SK-N-SH (cell line): ENCODE data around the gene PCARE. TPM values are rescaled to one million over a fixed set of nuclear protein-coding genes. Genes with fewer than 3 reads are reported as not detected.

ENCODE experiments used
- CTCF ChIA-PET: fragments of 300-600, 350-600 bp; formaldehyde crosslinking; extraction: SDS; loops from one replicate; lab custom pipeline; 2021; lab: Yijun Ruan, JAX
- POLR2A ChIA-PET: fragments of 350-600 bp; sonication (Branson Sonifier 250); formaldehyde crosslinking; extraction: SDS; loops from one replicate; lab custom pipeline; 2020; ENCODE audit warnings: antibody characterized with exemption, inconsistent platforms; lab: Yijun Ruan, JAX
- DNase-seq: peaks from one replicate; pipeline ENCODE4 v3.0.0; 2012
- H2AFZ ChIP-seq: fragments of 200-600 bp; sonication (generic); 2 replicates; pipeline ENCODE4 v1.8.1; 2016; ENCODE audit warnings: antibody characterized with exemption, mild to moderate bottlenecking, low read depth
- H3F3A ChIP-seq: fragments of 200-600 bp; sonication (generic); replicated peaks from 2 replicates; pipeline ENCODE3; 2016; ENCODE audit warnings: antibody characterized with exemption, mild to moderate bottlenecking; ENCODE audit not compliant: insufficient read depth
- H3K27ac ChIP-seq, 2 experiments: fragments of 200-500 bp in 1 of 2; fragments of 200-600 bp in 1 of 2; sonication (Bioruptor generic) in 1 of 2; sonication (generic), shearing (Covaris generic) in 1 of 2; 2 replicates each; pipeline versions ENCODE4 v1.5.1 to v1.6.1; 2014 to 2016; ENCODE audit warnings: low read depth in 2 of 2, inconsistent platforms in 1 of 2, low read length in 1 of 2, mild to moderate bottlenecking in 1 of 2, mixed read lengths in 1 of 2
- H3K27me3 ChIP-seq: fragments of 200-600 bp; sonication (generic), shearing (Covaris generic); 2 replicates; pipeline ENCODE4 v1.6.1; 2016; ENCODE audit warnings: mixed run types; ENCODE audit not compliant: insufficient read depth
- H3K36me3 ChIP-seq, 2 experiments: fragments of 200-500 bp in 1 of 2; fragments of 200-600 bp in 1 of 2; sonication (Bioruptor generic) in 1 of 2; sonication (generic) in 1 of 2; replicated peaks in 1 of 2; 2 replicates each; pipeline versions ENCODE3 to v1.5.1; 2014 to 2016; ENCODE audit warnings: low read length in 1 of 2, mild to moderate bottlenecking in 1 of 2; ENCODE audit not compliant: insufficient read depth in 2 of 2, control insufficient read depth in 1 of 2
- H3K4me1 ChIP-seq, 2 experiments: fragments of 200-500 bp in 1 of 2; fragments of 200-600 bp in 1 of 2; sonication (Bioruptor generic) in 1 of 2; sonication (generic), shearing (Covaris generic) in 1 of 2; 2 replicates each; pipeline versions ENCODE4 v1.5.1 to v1.6.1; 2014 to 2016; ENCODE audit warnings: low read depth in 1 of 2, low read length in 1 of 2, mixed run types in 1 of 2; ENCODE audit not compliant: insufficient read depth in 2 of 2, control insufficient read depth in 1 of 2
- H3K4me2 ChIP-seq: fragments of 200-600 bp; sonication (generic), shearing (Covaris generic); 2 replicates; pipeline ENCODE4 v1.6.1; 2017; ENCODE audit warnings: mixed run types
- H3K4me3 ChIP-seq, 2 experiments: fragments of 200-500 bp in 1 of 2; fragments of 200-600 bp in 1 of 2; sonication (Bioruptor generic) in 1 of 2; sonication (generic), shearing (Covaris generic) in 1 of 2; 2 replicates each; pipeline versions ENCODE4 v1.5.1 to v1.8.1; 2014 to 2016; ENCODE audit warnings: low read depth in 2 of 2, inconsistent platforms in 1 of 2, low read length in 1 of 2, mild to moderate bottlenecking in 1 of 2, mixed read lengths in 1 of 2, moderate library complexity in 1 of 2
- H3K79me2 ChIP-seq: fragments of 200-600 bp; sonication (generic); 2 replicates; pipeline ENCODE4 v1.8.1; 2017; ENCODE audit warnings: mild to moderate bottlenecking; ENCODE audit not compliant: insufficient read depth
- H3K9ac ChIP-seq: fragments of 200-600 bp; sonication (generic); 2 replicates; pipeline ENCODE4 v1.6.1; 2017; ENCODE audit warnings: mixed run types
- H3K9me2 ChIP-seq: fragments of 200-600 bp; sonication (generic); 2 replicates; pipeline ENCODE4 v1.6.1; 2017; ENCODE audit warnings: mixed run types
- H3K9me3 ChIP-seq: fragments of 200-600 bp; sonication (generic); 2 replicates; pipeline ENCODE4 v1.6.1; 2017; ENCODE audit warnings: mixed run types, mild to moderate bottlenecking, moderate library complexity
- H4K20me1 ChIP-seq: fragments of 200-600 bp; sonication (generic); 2 replicates; pipeline ENCODE4 v1.6.1; 2017; ENCODE audit warnings: mild to moderate bottlenecking, mixed run types; ENCODE audit not compliant: insufficient read depth
- CTCF ChIP-seq: fragments of 200-600 bp; sonication (generic); IDR thresholded peaks from 2 replicates; pipeline ENCODE4 v1.6.1; 2017; ENCODE audit warnings: antibody characterized with exemption, mild to moderate bottlenecking, moderate library complexity
- EP300 ChIP-seq, 2 experiments: IDR thresholded peaks; 2 replicates each; pipeline versions ENCODE4 v1.4.0 to v1.6.1; 2012; ENCODE audit warnings: borderline replicate concordance in 1 of 2, low read depth in 1 of 2, low read length in 1 of 2
- FOXJ3 ChIP-seq: sonication (generic); formaldehyde crosslinking; IDR thresholded peaks from 2 replicates; pipeline ENCODE4 v1.5.1; 2020; ENCODE audit warnings: mild to moderate bottlenecking, missing genetic modification reagents
- GABPA ChIP-seq: IDR thresholded peaks from 2 replicates; pipeline ENCODE4 v1.4.0; 2012; ENCODE audit warnings: low read depth, mild to moderate bottlenecking
- GATA2 ChIP-seq: sonication (generic); formaldehyde crosslinking; IDR thresholded peaks from 2 replicates; pipeline ENCODE4 v1.5.0; 2020; ENCODE audit warnings: mild to moderate bottlenecking, missing genetic modification reagents
- JUND ChIP-seq: IDR thresholded peaks from 2 replicates; pipeline ENCODE4 v1.4.0; 2012
- MXI1 ChIP-seq: IDR thresholded peaks from 2 replicates; pipeline ENCODE4 v1.6.1; 2012; ENCODE audit warnings: mild to moderate bottlenecking, low read depth, low read length, improper control_type of control experiment
- POLR2AphosphoS5 ChIP-seq: IDR thresholded peaks from 2 replicates; pipeline ENCODE4 v1.6.1; 2012; ENCODE audit warnings: low read depth, low read length
- RAD21 ChIP-seq: IDR thresholded peaks from 2 replicates; pipeline ENCODE4 v1.6.1; 2012; ENCODE audit warnings: mild to moderate bottlenecking, low read length
- RCOR1 ChIP-seq: fragments of 150-350 bp; IDR thresholded peaks from 2 replicates; pipeline ENCODE4 v1.6.1; 2017; ENCODE audit warnings: antibody characterized with exemption, low read length
- SIN3A ChIP-seq: IDR thresholded peaks from 2 replicates; pipeline ENCODE4 v1.6.1; 2012; ENCODE audit warnings: low read depth, mild to moderate bottlenecking, low read length, moderate library complexity, borderline replicate concordance
- USF1 ChIP-seq: IDR thresholded peaks from 2 replicates; pipeline ENCODE4 v1.4.0; 2012; ENCODE audit warnings: low read depth, borderline replicate concordance
- WGBS: methylation state at CpG from one replicate; pipeline ENCODE4 v1.1.6; 2017; ENCODE audit warnings: low lambda C conversion rate; 5-methylcytosine and 5-hydroxymethylcytosine counted together
- polyA plus RNA-seq, 3 experiments: library from polyadenylated mRNA; depleted of rRNA; stranded (reverse); fragments of >200 nt; gene quantifications; 2 replicates each; pipeline ENCODE4 v1.2.3, GENCODE V29; 2012

The PCARE gene
- polyA plus RNA-seq, 1 of the 3 experiments (the other 2 are of a cell fraction) = not detected

GRCh38 chr2:29042561-29043075 is 31.7 kb downstream of the PCARE start:
- Histone ChIP-seq H3K27me3 (no peaks in the 10 kb centered on the region; the same call in 1 of the 2 replicates), H3K4me2 (no peak overlapping the region), H3K9me2 (no peaks in the 10 kb centered on the region), H3K9me3 (no peaks in the 10 kb centered on the region), H3K79me2 (no peaks in the 10 kb centered on the region), H3K27ac (peak overlapping the region in 1 of 2 experiments; percentile 69; a peak in 2 of 4 replicates)
- POLR2A ChIA-PET = interaction anchor here (0.9 kb wide), 1 partner anchor 74 kb away, joined by 5 read pairs; no protein-coding TSS in a partner anchor
- CTCF ChIA-PET = interaction anchor here (0.8 to 1.5 kb wide), 8 partner anchors 11 to 983 kb away, joined by 3 to 9 read pairs (median 3); no protein-coding TSS in a partner anchor
- DNase-seq = peak; percentile 72
- 57% methylated on average over 9 of the region's 9 CpGs for WGBS
- TF ChIP-seq GATA2 (CRISPR knock-in tag) (peak; percentile 51; the same call in 1 of the 2 replicates), CTCF (no peak), GABPA (no peak), MXI1 (no peak), FOXJ3 (CRISPR knock-in tag) (peak; percentile 84), RAD21 (peak; percentile 36), EP300 (IDR thresholded peaks at IDR 0.05; ENCODE audit: borderline replicate concordance in 1 of 2, low read depth in 1 of 2, low read length in 1 of 2) (peak in 1 of 2 experiments; percentile 63; a peak in 2 of 4 replicates), RCOR1 (peak; percentile 69; the same call in 1 of the 2 replicates), SIN3A (no peak)
- TF ChIP-seq, all 33 proteins: peak for 5
- no peak overlapping the region for H2AFZ ChIP-seq
- peaks cover 0 to 30% of the 10 kb centered on the region in 2 experiments; a peak in 2 of 4 replicates for H3K4me1 ChIP-seq
- H3F3A ChIP-seq = no peaks in the 10 kb centered on the region
- H3K36me3 ChIP-seq = no peaks in the 10 kb centered on the region
- H3K9ac ChIP-seq = no peak overlapping the region
- H4K20me1 ChIP-seq = no peaks in the 10 kb centered on the region
- no peak overlapping the region for H3K4me3 ChIP-seq

- Histone ChIP-seq H4K20me1 (no peaks in the 10 kb centered on the region), H3K9me3 (no peaks in the 10 kb centered on the region)
- TF ChIP-seq MXI1 = no peak
- TF ChIP-seq JUND = no peak
- TF ChIP-seq USF1 = no peak
- no peak for TF ChIP-seq POLR2AphosphoS5
- TF ChIP-seq EP300 (IDR thresholded peaks at IDR 0.05; ENCODE audit: borderline replicate concordance in 1 of 2, low read depth in 1 of 2, low read length in 1 of 2) = no peak
- no peak for TF ChIP-seq SIN3A
- TF ChIP-seq, all 33 proteins: peak for 0
- ChIA-PET CTCF (interaction anchor here (1.3 to 1.5 kb wide), 2 partner anchors 12 to 40 kb away, joined by 3 to 5 read pairs; no protein-coding TSS in a partner anchor), POLR2A (no interaction called here)
- DNase-seq = no peak
- Histone ChIP-seq H3K27ac (no peak overlapping the region), H3K27me3 (no peaks in the 10 kb centered on the region), H3F3A (no peaks in the 10 kb centered on the region), H3K4me1 (peaks cover 0 to 30% of the 10 kb centered on the region in 2 experiments; a peak in 2 of 4 replicates), H3K36me3 (no peaks in the 10 kb centered on the region), H3K4me3 (no peak overlapping the region), H3K9ac (no peak overlapping the region), H3K9me2 (no peaks in the 10 kb centered on the region), H3K79me2 (no peaks in the 10 kb centered on the region), H3K4me2 (no peak overlapping the region), H2AFZ (no peak overlapping the region)
- 86% methylated on average over 9 of the region's 9 CpGs for WGBS
These were observed 33.1 kb downstream of the PCARE start for GRCh38 chr2:29041161-29041660.
